Measurements from ENCODE around the gene ITGA8. TPM values are rescaled to one million over a fixed set of nuclear protein-coding genes. Genes with fewer than 3 reads are reported as not detected.
"Not testable (repeated sequence)": the region's sequence is repeated elsewhere in the genome, so short reads cannot be mapped to it uniquely, and the experiment has no call there.

The ITGA8 gene
- polyA plus RNA-seq, 3 donors = 47.9 to 51.5 (median 51.0) TPM

DNA sequence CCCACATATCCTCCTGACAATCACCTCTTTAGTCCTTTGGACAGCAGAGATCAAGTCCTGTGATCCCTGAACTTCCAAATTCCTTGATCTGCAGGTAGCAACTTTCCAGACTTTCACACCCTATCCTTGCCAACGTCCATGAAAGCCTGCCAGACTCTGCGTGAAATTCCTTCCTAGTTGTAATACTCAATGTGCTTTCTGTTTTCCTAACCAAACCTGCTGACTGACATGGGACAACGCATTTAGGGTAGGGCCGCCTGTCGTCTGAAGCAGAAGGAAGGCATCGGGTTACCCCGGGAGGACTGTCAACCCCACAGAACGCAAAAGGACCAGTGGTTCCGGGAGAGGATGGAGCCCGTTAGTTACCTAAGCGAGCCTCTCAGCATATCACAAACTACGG lies 23.9 kb downstream of the ITGA8 start:
- no peak for DNase-seq (ENCODE audit: low read depth in 3 of 3, low spot score in 2 of 3)

DNA sequence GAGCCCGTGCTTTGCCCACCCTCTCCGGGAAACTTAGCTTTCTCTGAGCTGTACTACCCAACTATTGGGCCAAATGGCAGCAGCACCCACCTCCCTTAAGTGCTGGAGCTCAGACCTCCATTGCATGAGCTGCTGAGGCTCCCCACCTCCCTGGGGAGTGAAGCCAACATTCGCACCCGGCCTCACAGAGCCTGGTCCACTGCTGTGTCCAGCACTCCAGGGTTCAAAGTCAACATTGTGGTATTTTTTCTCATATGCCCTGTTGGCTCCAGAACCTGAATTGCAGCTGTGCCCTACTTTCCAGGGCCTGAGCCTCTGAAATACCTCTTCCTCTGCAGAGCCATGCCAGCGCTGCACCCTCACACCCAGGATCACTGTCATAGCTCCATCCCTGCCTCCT lies 29.7 kb downstream of the ITGA8 start:
- no peak for DNase-seq (ENCODE audit: low read depth in 3 of 3, low spot score in 2 of 3)

DNA sequence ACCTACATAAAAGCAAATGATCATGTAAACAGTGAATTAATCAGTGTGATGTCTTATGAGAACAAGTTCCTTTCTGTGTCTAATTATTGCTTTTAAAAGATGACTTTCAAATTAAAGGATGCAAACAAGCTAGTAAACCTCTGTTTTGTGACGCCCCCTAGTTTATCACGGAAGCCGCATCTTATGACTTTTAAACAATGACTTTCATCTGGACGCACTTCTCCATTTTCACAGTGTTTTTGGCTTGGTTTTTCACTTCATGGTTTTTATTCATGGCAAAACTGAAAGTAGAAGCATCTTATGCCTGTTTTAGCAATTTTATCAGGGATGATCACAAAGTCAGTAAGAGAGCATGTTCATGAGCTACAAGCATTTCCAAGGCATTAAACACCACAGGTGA lies 35.0 kb downstream of the ITGA8 start:
- no peak for DNase-seq (ENCODE audit: low read depth in 3 of 3, low spot score in 2 of 3)

DNA sequence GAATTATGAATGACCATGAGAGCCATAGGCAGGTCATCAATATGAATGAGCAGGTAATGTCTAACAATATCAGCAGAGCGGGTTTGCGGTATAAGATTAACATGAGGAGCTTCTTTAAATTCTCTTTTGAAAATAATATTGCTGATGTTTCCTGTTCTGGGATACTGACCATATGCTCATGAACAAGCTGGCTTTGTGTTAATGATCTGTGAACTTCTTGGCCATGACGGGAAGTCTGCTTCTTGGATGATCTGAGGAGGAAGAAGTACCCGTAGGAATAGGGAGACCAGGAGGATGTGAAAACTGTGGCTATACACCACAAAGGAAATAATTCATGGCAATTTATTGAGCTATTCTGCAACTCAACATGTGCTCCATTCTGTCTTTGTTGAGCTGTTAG lies 38.6 kb downstream of the ITGA8 start:
- DNase-seq (ENCODE audit: low read depth in 3 of 3, low spot score in 2 of 3) = no peak

DNA sequence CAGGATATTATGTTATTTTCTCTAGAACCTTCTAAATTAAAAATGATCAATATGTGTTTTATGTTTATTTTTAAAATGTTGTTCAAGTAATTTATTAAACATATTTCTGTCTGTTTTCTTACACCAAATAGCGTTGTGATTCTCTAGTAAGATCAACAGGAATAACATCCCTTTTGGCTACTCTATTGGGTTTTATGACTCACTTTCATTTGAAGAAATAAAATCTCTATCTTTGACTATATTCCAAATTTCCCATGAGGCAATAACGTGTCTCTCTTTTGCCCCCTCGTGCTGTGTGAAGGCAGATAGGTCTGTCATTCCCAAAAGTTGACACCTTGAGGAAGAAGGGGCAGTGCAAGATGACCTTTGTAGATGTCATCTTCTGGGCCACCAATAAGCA lies 40.9 kb downstream of the ITGA8 start:
- DNase-seq (ENCODE audit: low read depth in 3 of 3, low spot score in 2 of 3) = no peak

DNA sequence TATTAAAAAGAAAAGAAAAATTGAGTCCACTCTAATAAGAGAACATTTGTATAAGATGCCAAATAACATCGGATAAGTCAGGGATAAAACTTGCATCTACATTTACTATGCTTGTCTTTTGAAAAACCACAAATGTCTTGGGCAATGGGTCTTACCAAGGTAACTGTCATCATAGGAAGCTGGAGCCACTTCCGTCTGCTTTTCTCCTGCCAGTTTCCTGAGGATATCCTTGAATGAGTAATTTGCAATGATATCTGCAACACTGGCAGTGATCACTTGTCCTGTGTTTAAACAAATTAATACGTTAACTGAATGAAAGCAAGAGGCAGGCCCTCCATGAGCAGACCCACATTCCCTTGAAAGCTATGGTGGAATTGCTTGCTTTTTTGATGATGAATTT lies 47.3 kb downstream of the ITGA8 start:
- DNase-seq (ENCODE audit: low read depth in 3 of 3, low spot score in 2 of 3) = no peak

DNA sequence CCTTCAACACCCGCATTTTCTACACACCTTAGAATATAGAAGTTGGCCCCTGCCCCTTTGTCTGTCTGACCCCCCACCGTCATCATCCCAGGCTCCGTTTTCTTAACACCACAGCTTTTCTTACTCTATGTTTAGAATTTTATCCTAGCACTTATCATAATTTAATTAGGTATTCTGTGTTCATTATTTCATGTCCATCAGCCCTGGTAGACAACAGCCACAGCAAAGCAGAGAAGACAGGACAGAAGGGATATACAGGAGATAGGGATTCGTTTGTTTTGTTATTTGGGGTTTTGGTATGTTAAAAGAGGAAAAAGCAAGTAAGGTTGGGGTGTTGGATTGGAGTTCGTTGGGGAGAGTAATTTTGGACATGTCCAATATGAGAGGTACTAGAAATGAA lies 48.8 kb downstream of the ITGA8 start:
- DNase-seq (ENCODE audit: low read depth in 3 of 3, low spot score in 2 of 3) = no peak

DNA sequence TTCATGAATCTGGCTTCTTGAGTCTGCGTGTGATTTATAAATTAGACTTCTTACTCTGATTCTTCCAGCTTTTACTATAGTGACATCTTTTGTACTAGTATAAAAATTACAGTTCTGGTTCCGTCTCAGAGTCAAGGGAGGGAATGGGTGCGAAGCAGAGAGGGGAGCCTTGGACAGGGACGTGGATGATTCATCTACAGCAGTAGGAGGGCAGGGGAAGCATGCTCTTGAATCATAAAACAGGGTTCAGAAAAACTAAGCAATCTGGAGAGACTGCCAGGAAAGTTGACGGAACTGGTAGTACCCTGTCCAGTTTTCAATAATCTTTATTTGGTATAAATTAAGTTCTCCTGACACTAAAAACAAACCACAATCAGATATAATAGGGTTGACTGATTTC lies 58.1 kb downstream of the ITGA8 start:
- no peak for DNase-seq (ENCODE audit: low read depth in 3 of 3, low spot score in 2 of 3)

DNA sequence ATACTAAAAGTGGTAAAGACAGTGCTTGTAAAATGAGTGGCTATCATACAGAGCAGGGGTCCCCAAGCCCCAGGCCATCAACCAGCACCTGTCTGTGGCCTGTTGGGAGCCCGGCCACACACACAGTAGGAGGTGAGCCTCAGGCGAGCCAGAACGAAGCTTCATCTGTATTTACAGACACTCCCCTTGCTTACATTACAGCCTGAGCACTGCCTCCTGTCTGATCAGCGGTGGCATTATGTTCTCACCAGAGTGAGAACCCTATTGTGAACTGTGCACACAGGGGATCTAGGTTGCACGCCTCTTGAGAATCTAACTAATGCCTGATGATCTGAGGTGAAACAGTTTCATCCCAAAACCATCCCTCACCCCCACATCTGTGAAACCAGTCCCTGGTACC lies 58.7 kb downstream of the ITGA8 start:
- DNase-seq (ENCODE audit: low read depth in 3 of 3, low spot score in 2 of 3) = no peak

DNA sequence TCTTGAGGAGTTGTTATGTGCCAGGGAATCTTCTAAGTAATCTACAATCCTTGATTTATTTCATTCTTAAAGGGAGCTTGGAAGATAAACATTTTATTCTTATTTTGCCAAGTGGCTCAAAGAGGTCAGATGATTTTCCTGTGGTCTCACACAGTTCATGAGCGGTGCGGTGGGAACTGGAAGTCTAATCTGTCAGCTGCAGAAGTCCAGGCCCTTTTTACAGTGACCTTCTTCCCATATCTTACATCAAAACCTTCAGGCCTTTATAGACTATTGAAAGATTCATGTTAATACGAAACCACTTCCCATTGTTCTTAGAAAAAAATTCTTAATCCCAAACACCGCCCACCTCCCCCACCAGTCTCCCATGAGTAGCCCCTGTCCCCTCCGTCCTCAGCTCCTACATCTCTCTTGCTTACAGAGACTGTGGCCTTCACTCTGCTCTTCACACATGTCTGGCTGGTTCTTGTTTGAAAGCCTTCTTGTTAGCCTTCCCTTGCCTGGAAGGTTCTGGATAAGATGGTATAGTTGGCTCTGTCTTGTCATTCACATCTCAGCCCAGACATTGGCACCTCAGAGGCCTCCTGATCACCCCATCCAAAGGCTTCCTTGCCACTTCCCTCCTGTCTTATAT lies 61.5 kb downstream of the ITGA8 start:
- DNase-seq (ENCODE audit: low read depth in 3 of 3, low spot score in 2 of 3) = no peak

DNA sequence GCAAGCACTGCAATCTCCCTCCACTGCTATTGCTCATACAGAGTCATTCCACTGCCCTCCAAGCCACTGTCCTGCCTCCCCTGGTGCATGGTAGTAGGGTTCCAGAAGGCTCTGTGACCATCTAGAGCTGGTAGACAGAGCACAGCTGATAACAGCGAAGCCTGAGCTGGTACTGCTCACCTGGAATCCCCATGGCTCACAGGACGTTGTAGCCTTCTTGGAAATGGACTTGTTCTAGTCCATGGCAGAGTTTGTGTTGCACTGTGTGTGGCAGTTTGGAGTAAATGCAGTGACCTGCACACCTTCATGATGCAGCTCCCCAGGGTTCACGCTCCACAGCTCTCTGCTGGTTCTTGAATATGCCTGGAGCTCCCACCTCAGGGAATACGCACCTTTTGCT lies 67.0 kb downstream of the ITGA8 start:
- DNase-seq (ENCODE audit: low read depth in 3 of 3, low spot score in 2 of 3) = no peak

DNA sequence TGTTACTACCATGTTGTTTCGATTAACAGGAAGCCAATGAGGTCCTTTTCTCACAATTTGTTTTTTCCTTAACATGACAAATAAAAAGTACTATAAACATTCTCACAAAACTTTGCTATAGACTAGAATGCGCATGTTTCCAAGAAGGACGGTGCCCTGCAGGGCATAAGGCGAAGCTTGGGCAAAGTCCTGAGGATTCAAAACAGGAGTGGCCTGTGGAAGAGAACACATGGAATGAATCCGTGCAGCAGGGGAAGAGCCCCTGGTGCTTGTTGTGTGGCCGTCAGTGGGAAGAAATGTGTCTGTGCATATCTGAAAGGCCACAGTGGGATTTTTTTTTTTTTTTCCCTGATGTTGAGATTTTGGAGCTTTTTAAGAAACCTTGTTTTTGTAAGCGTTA lies 67.6 kb downstream of the ITGA8 start:
- no peak for DNase-seq (ENCODE audit: low read depth in 3 of 3, low spot score in 2 of 3)

DNA sequence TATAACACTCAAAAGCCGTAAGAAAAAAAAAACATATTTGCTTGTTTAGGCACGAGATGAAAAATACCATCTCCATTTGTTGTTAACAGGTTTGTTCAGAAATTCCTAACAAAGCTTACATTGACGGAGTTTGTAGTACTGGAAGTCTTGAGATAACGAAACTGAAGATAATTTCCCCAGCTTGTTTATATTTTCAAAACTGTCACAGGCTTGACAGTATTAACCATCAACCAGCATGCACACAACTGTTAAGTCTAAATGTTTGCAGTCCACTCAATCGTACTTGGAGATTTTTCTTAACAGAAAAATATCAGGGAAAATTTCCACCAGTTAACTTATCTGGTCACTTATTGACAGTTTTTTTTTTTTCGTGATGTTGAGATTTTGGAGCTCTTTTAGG lies 68.5 kb downstream of the ITGA8 start:
- no peak for DNase-seq (ENCODE audit: low read depth in 3 of 3, low spot score in 2 of 3)

DNA sequence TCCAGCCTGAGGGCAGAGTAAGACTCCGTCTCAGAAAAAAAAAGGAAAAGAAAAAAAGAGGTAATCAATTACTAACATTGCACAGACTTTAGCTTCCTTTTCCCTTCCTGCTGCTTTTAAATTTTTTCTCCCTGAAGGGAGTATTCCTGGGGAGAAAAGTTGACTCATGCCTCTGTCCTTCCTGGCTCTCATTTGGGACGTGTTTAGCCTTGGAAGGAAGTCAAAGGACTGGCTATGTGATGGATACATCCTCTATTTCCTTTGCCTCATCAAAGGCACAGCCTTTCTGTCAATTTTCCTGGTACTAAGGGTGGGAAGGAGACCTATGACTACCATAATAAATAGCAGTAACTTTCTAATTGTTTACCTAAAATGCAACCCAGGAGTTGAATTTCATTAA lies 77.6 kb downstream of the ITGA8 start:
- no peak for DNase-seq (ENCODE audit: low read depth in 3 of 3, low spot score in 2 of 3)

DNA sequence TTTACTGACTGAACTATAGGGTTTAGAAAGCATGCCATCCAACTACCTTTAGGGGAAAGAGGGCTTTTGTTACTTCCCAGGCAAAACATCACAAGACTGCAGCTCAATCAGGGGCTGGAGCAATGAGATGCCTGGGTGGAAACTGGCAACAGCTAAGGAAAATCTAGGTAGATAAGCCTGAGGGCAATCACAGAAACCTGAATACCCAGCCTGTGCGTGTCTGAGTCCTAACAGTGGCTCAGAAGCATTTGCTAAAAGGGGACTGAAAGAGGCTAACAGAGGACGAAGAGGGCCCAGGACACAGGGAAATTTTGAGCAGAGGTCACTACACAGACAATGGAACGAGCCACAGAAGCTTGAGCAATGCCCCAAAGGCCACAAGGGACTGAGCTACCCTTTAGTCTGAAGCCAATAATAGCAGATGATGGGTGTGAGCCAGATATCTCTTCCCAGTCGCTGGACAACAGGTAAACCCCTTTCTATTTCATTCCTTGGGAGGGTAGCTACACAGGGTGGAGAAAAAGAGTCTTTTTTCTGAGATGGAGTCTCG lies 79.1 kb downstream of the ITGA8 start:
- DNase-seq (ENCODE audit: low read depth in 3 of 3, low spot score in 2 of 3) = no peak

DNA sequence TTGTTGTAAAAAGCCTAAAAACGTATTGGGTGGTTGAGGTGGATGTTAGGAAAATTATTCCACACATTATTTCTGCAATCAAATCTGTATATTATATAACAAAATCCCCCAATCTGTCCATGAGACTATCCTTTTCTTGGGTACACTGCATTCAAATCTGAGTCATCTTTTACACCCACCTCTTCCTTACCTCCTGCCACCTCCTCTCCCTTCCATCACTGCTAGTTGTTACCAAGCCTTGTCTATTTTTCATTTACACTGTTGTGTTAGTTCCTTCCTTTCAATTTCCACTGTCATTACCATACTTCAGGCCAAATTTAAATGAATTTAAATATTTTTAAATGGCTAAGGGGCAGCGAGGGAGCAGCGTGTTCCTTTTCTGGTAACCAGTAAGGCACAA lies 83.3 kb downstream of the ITGA8 start:
- no peak for DNase-seq (ENCODE audit: low read depth in 3 of 3, low spot score in 2 of 3)

DNA sequence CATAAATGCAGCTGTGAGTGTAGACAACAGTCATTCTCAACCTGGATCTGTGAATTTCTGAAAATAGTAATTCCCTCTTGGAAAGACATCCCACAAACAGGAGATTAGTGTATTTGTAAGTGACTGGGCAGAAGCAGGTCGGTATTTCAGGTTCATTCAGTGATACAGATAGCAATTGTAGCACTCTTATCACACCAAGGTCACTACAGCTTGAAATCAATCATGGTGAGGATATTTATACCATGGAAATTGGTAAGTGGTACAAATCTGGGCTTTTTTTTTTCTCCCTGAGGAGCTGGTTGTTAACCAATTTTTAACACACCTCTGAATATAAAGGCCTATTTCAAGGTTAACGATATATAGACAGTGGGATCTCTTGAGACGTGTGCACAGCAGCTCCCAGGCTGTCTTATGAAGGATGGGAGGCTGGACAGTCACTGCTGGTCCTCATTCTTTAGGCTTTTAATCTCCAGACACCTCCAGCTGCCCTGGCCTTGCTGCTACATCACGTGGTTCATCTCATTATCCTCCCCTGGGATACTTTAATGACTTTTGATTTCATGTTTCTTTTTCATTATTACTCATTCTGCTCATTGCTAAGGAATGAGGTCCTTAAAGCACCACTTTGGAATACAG lies 87.1 kb downstream of the ITGA8 start:
- no peak for DNase-seq (ENCODE audit: low read depth in 3 of 3, low spot score in 2 of 3)

DNA sequence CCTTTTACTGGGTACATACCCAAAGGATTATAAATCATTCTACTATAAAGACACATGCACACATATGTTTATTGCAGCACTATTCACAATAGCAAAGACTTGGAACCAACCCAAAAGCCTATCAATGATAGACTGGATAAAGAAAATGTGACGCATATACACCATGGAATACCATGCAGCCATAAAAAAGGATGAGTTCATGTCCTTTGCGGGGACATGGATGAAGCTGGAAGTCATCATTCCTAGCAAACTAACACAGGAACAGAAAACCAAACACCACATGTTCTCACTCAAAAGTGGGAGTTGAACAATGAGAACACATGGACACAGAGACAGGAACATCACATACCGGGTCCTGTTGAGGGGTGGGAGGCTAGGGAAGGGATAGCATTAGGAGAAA lies 88.5 kb downstream of the ITGA8 start:
- DNase-seq (ENCODE audit: low read depth in 3 of 3, low spot score in 2 of 3) = not testable (repeated sequence)

DNA sequence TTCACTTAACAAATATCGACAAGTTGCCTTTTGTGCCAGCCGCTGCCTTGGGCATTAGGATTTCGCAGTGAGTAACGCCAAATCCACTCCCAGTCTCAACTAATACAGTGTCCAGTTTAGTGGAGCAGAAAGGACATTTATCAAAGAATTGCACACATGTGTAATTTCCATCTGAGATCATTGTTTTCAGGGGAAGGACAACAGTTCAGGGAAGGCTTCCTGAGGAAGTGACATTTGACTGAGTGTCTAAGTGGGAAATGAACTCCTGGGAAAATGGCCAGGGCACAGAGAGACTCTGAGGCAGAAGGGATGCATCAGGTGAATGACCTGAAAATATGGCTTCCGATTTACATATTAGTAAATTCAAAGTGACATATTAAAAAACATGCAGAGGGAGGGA lies 89.4 kb downstream of the ITGA8 start:
- no peak for DNase-seq (ENCODE audit: low read depth in 3 of 3, low spot score in 2 of 3)

DNA sequence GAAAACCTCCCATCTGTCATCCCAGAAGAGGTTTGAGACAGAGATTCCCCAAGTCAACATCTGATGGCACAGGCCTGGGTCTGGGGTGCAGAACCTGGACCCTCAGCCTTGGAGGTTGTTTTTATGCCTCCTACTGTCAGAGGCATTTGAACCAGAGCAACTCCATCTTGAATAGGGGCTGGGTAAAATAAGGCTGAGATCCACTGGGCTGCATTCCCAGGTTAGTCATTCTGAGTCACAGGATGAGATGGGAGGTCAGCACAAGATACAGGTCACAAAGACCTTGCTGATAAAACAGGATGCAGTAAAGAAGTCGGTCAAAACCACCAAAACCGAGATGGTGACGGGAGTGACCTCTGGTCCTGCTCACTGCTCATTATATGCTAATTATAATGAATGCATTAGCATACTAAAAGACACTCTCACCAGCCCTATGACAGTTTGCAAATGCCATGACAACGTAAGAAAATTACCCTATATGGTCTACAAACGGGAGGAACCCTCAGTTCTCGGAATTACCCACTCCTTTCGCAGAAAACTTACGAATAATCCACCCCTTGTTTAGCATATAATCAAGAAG lies 92.0 kb downstream of the ITGA8 start:
- no peak for DNase-seq (ENCODE audit: low read depth in 3 of 3, low spot score in 2 of 3)

DNA sequence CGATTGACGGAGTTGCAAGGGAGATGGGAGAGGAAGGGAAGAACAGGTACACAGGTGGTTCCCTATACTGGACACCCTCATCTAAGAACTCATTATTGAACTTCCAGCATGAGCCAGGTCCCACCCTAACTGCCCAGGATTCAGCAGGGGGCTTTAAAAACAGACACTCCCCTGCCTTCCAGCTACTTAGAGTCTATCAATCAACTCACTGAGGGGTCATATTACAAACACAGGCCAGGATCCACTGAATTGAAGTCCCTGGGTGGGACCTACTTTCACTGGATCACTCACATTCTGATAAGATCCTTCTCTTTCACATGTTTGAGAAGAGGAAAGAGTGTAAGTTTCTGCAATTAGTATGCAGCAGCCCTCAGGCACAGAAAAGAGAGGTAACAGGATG lies 92.8 kb downstream of the ITGA8 start:
- DNase-seq (ENCODE audit: low read depth in 3 of 3, low spot score in 2 of 3) = no peak

DNA sequence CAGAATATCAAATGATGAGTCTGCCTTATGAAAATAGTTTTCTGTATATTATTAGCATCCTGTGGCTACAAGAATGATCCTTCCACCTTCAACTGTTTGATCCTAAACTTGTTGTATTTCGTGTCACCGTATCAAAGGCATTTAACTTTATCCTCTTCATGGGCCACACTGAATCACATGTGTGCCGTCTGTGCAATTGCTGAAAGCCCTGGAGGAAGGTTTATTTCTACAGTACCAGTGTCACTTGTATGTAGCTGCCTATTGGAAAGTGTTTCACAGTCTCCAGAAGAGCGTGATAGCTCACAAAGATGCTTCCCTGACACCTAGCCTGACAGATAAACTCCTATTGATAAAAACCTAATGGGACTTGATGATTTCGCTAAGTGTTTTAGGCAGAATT lies 94.5 kb downstream of the ITGA8 start:
- DNase-seq (ENCODE audit: low read depth in 3 of 3, low spot score in 2 of 3) = no peak
